ENCODE data around the gene MEX3B.
"Not testable (repeated sequence)": the region's sequence is repeated elsewhere in the genome, so short reads cannot be mapped to it uniquely, and the experiment has no call there.

Gene MEX3B

DNA sequence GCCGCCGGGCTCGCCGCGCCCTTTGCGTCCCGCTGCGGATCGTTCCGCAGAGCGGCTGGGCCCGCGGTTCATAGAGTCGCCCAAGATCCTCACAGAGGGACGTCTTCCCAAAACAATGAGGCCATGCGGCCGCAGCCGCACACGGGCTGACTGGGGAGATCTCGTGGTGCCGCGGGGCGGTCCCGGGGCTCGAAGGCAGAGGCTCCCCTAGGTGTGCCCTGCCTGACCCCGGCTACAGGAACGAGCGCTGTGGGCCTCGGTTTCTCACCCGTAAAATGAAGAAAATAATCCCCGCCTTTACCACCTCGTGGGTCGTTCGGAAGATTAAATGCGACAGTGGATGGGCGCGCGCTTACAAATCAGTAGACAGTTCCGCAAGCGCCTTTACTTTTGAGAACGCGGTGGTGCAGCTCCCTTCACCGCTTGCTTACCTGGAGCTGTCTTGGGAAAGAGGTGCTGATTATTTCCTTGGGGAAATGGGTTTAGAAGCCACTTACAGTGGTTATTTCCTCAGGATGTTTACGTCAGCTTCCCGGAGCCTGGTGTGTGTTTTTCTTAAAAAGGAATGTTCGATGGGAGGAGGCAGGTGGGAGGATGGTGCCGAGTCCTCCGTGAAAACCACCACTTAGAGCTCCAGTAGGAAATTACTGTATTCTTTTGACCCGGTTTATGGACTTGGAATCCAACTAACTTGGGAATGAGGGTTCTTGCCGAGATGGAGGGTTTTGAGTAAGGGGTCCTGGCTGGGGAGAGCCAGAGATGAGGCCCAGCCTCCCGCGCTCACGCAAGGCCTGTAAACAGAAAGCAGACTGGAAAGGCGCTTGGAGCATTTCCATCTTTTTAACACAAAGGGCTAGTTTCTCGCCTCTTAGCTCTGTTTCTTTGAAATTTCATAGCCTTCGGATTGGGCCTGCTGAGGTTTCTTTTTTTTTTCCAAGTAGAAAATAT, 1.9 kb upstream of the MEX3B start:
- DNase-seq: no peak

DNA sequence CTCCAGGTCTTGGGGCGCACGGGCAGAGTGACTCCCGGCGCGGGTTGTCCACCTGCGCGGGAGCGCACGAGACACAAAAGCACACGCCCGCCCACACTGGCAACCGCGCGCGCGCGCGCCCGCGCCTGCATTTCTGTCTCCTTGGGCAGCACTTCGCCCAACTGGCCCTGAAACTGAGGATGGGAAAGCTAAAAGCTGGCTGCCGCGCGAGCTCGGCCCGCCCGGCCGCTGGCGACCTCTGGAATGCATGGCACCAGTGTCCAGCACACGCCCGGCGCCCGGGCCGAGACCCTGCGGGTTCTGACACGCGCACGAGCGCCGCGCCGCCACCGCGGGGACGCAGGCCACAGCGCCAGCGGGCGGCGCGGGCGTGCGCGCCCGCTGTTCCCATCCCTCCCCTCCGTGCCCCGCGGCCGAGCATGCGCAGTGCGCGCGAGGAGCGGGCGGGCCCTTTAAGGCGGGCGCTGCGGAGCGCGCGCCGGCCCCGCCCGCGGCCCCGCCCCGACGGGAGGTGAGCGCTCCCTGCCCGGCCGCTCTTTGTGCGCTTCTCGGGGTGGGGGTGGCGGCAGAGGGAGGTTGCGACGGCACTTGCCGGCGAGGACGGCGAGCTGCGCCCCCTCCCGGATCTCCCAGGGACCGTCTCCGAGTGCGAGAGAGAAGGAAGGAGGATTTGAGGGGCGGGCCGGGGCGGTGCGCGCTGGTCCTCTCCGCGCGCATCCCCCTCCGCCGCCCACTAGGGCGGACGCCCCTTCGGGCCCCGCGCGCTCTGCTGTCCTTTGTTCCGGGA, 1.0 kb upstream of the MEX3B start:
- DNase-seq: peak; percentile 82

DNA sequence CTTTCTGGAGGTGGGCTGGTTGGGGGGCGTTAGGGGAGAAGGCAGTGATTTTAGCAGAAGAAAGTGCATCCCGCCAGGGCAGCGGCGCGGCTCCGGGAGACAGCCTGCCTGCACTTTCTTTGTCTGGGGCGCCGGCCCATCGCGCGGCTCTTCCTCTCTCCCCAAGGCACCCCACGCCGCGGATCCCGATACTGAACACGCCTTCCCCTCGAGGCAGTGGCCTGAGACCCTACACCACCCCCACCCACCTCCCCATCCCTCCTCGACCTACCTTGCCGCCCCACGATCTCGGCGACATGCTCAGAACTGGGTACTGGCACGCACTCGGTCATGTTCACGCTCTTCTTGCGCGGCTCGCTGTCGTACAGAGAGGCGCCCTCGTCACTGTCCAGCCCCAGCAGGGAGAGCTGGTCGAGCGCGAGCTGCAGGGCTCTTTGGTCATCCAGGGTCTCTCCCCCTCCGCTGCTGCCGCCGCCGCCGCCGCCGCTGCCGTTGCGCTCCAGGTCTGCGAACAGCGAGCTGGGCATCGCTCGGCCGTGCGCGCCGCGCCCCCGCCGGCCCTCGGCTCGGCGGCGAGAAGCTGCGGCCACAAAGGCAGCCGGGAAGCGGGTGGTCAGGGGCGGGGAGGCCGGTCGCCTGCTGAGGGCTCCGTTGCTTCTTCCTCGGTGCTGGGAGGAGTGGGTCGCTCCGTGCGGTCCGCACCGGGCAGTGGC, 483 bp downstream of the MEX3B start:
- no peak for DNase-seq

DNA sequence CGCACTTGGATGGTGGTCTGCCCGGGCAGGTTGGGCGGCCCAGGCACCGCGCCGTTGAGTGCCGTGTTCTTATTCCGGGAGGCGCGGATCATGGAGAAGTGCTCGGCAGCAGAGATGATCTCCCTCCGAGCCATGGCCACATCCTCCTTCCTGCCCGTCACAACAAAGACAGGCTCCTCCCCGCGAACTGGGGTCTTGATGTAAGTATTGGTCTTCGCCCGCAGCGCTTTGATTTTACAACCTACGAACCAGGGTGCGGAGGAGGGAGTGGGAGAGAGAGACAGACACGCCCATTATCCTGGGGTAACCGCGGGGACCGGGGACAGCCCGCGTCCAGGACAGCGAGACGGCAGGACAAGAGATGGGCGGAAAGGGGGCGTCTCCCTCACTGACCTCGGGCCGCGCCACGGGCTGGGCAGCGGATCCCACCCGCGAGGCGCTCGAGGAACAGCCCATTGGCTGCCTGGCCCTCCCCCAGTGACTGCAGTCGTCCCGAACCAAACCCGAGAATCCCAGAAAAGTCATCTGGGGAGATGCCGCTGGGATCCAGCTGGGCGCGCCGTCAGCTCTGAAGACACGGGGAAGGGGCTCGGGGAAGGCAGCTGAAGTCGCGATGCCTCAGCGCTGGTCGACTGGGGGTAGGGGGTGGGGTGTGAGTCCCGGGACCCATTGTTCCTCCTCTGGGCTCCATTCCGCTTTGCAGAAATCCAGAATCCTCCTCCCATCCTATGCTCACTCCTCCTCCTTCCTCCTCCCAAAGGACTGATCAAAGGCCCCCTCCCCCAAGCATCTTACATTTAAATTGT, 1.2 kb downstream of the MEX3B start:
- DNase-seq: peak; percentile 76

DNA sequence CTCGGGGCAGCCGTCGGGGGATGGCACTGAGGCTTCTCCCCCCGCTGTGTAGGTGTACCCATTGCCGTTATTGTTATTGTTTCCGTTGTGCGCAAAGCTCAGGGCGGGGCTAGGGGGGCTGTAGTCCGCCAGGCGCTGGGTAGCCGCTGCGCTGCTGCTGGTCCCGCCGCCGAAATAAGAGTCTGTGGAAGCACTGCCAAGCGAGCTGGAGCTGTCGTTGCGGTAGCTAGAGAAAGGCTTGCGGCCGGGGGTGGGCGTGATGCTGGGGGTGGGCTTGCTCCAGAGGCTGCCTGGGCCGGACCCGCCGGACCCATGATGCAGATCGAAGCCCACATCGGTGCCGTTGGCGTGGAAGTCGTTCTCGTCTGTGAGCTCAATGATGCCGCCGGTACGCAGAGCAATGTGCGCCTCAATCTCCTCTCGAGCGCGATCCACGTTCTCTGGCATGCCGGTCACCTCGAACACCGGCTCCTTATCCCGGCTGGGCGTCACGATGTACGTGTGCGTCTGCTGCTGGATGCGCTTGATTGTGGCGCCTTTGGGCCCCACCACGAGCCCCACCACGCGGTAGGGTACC, 1.9 kb downstream of the MEX3B start:
- DNase-seq: no peak

DNA sequence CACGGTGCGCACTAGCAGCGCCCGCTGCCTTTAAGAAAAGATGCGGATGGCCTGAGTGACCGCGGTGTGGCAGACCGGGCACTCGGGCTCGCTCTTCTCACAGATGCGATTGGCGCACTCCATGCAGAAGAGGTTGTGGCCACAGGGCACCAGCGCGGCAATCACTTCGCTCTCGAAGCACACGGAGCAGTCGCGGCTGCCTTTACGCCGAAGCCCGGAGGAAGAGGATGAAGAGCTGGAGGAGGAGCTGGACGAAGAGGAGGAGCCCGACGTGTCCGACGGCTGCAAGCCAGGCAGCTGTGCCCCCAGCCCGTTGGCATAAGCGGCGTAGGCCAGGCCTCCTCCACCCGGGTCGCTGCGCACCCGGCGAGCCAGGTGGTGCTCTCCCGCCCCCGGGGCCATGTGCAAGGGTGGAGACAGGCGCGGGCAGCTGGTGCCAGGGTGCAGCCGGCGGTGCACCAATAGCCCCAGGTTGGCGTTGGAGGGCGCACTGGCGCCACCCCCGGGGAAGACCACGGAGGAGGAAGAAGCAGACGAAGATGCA, 2.6 kb downstream of the MEX3B start:
- no peak for DNase-seq

DNA sequence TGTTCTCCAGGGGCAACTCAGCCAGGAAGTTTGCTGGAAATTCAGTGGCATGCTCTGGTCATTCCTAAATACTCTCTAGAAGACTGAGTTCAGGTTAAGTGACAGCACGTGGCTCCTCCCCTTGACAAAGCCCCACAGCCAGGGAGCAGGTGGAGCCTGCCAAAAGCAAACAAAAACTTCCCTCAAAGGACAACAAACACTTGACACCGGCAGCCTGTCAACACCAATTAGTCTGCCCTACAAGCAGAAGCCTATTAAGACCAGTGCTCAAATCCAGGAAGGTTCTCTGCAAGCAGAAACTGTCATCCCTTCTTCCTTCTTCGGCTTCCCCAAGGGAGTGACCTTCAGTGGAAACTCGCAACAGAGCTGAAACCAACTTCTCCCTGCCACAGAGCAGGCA, 5.0 kb downstream of the MEX3B start:
- DNase-seq: peak; percentile 80

DNA sequence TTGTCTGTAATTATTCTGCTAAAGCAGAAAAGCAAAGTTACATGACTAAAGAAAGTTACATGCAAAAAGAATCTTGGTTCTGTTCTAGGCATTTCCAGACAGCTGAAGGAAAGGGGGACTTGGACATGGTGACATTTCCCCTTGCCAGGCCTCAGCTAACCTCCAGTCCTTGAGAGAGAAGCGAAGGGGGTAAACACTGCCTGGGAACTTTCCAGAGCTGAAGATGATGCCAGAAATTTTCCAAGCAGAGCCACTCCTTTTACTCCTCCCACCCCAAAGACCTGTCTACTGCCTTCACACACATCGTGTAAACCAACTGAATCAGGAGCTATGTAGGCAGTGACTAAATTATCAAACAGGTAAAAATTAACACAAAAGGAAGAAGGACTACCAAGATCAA, 5.4 kb downstream of the MEX3B start:
- DNase-seq: no peak

DNA sequence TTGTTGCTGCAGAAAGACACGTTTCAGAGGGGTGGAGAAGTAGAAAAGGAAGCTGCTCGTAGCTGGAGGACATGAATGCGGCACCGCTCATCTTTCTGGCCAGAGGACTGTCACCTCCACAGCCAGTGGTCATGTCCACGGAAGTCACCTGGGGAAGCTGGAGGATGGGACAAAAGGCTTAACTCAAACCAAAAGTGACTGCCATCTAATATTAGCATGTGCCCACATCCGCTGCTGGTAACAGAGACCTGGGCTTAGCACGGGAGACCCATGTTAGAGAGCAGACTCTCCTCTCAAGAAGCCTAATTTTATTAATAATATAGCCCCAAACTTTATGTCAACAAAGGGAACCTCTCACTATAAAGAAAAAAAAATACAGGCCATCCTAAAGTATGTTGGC, 5.9 kb downstream of the MEX3B start:
- no peak for DNase-seq

DNA sequence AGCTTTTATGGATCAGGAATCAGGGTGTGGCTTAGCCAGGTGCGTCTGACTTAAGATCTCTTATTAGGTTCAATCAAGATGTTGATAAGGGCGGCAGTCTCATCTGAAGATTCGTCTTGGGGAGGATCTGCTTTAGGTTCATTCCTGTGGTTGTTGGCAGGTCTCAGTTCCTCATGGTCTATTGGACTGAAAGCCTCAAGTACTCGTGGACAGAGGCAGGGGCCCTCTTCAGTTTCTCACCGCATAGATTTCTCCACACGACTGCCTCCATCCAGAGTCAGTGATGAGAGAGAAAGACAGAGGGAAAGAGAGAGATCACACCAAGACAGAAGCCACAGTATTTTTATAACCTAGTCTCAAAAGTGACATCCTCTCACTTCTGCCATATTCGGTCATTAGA, 9.4 kb downstream of the MEX3B start:
- no peak for DNase-seq

DNA sequence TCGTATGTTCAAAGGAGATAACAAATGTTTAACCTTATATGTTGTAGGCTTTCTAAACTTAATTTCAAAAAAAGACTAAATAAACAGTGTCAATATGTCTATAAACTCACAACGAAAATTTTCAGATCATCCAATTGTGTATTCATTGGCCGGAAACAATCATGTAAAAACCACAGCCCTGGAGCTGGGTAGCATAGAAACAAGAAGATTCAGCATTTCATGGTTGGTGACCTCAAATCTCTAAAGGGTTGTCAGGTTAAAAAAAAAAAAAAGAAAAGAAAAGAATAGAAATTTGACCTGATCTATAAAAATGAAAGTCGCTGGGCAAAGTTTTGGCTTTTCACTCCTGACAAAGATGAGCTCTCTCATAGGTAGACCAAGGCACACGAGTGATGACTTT, 13.9 kb downstream of the MEX3B start:
- no peak for DNase-seq

DNA sequence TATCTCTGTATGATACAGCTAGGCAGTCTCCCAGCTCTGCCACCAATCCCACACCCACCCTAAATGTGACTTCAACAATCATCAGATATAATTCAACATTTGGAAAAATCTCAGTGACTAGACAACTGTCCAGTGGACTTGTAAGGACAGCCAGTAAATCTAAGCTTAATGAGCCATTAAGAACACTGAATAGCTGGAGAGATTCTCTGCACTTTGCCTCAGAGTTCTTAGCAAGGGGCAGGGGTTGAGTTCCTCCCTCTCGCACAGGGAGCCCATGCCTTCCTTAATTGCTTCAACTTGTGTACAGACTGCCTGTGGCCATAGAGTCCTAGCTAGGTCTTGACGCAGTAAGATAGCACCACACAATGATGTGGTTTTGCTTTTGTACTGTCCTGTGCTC, 15.6 kb downstream of the MEX3B start:
- no peak for DNase-seq

DNA sequence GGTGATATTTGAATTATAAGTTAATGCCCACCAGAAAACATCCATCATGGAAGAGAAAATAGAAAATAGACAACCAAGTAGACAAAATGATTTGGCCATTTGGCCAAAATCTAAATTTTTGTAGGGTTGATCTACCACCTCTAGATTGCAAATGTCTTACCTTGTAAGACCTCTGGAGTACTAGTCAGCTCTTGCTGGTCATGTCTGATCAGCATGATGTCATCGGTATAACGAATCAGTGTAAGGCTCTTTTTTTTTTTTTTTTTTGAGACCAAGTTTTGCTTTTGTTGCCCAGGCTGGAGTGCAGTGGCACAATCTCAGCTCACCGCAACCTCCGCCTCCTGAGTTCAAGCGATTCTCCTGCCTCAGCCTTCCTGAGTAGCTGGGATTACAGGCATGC, 17.7 kb downstream of the MEX3B start:
- not testable (repeated sequence) for DNase-seq

DNA sequence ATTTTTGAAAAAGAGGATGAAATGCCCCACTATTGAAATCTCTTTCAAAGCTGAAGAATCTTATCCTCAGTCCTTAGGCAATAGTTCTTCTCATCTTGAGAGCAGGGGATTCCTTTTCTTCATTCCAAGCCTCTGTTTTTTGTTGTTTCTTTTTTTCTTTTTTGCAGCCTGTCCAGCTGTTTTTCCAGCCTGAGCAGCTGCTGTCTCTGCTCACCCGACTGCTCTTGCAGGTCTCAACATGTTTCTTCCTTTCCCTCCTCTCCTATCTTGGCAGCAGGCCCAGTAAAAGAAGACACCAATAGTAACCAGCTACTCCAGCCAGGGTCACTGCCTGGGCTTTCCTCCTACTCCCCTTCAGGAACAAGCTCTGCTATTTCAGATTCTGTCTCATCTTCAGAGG, 23.8 kb downstream of the MEX3B start:
- DNase-seq: peak; percentile 79

DNA sequence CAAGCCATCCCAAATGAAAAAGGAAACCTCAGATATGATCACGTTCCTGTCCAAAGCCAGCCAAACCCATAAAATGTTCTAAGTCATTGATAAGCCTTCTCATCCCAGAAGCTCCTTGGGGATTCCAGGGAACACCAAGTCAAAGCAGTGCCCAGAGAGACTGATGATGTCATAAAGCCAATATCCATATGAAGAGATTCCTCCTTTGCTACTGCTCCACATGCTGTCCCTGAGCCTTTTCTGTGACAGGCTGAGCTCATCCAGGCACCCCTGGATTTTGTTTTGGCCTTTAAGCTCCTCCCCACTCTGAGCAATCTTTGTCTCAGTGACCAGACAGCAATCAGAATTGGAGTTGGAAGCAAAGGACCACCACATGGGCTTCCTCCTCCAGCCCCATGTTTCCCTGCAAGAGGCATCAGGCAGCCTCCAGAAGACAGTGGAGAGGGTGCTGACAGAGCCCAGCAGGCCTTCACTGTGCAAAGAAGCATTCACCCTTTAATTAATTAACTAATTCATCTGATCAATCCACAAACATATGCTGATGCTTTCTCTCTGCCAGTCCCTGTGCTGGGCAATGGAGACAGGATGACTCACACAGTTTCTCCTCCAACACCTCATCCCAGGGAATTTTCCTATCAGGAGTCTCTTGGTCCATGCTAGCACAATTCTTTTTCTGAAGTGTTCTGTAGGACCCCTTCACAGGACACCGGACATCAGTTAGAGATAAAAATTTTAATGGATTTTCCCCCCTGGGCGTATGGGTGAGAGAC, 25.0 kb downstream of the MEX3B start:
- no peak for DNase-seq

DNA sequence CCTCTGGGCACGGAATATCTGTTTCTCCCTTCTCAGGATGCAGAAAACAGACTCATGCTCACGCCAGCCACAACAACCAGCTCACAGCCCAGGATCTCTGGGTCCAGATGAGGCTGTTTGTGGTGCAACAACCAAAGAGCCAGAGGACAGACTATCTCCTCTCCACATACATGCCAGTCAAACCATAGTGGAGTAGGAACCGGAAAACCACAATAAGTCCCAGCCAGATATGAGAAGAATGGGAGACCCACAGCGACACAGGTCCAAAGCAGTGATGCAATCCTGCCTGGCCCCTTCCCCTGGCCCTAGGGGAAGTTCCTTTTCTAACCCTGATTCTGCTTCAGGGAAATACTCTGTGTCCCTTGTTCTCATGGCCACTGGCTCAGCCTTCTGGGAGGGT, 27.6 kb downstream of the MEX3B start:
- DNase-seq: no peak

DNA sequence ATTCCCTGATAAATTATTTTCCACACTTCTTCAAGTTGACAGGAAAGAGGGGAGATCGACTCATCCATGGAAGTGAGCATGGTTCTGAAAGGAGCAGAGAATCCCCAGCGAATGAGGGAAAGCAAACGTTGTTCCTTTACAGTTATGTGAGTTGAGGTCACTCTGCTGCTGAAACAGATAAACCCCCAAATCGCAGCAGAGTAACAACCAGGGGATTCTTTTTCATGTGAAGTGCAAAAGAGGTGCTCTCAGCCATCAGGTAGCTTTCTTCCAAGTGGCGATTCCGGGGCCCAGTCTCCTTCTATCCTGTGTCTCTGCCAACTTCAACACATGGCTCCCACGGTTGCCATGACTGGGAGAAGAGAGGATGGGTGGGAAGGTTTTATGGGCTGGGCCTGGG, 28.2 kb downstream of the MEX3B start:
- DNase-seq: no peak

DNA sequence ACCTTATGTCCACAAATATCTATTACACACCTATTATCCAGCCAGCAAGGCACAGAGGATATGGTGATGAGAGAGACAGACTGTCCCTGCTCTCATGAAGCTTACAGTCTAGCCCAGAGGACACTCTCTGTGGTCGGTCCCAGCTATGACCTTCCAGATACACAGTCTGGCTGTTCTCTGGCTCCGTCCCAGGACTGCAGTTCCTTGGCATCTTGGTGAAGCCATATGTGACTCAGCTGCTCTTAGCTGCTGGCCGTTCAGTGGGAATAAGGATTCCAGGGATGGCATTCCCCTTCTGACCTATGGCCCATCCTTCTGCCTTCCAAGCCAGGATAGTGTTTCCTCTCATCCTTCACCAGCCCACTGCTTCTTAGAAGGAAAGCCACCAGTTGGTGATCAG, 30.8 kb downstream of the MEX3B start:
- no peak for DNase-seq

DNA sequence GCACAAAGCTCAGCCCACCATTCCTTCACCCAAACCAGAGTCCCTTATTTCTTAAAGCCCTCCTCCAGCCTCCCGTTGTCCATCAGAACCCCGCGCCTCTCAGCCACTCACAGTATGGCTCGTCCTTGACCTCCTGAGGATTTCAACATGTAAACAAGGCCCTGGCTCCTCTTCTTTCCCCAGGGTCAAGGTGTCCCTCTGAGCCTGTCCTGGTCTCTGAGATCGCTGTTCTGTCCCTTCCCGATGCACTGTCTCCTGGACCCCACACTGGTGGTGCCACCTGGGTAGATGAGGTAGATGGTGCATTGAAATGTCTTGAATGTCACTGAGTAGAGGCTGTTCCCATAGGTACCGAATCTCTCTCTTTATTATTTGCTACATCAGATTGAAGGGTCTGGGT, 32.9 kb downstream of the MEX3B start:
- no peak for DNase-seq

DNA sequence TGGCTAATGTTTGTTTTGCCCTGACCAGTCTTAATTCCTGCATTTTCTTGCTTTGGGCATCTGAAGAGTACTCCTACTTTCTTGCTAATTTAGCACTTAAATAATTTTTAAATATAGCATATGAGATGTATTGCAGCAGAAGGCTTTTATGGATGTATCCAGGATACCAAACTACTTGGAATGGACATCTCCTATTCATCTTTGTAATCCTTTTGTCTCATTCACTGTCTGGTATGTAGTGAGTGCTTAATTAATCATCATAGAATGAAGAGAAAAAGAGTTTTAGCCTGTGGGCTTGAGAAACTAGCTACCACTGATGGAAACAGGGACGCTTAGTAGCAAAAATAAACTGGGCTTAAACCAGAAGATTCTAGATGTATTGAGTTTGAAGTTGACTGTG, 40.6 kb downstream of the MEX3B start:
- no peak for DNase-seq

DNA sequence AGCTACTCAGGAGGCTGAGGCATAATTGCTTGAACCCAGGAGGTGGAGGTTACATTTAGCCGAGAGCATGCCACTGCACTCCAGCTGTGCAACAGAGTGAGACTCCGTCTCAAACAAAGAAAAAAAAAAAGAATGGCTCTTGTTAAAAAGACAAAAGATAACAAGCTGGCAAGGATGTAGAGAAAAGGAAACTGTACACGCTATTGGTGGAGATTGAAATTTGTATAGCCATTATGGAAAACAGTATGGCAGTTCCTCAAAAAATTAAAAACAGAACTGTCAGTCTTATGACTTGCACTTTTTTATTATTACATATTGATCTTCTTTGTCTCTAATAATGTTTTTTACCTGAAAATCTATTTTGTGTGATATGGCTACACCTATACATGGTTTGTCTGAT, 41.9 kb downstream of the MEX3B start:
- no peak for DNase-seq
